Measurements from ENCODE around the gene PRPF4.

DNA sequence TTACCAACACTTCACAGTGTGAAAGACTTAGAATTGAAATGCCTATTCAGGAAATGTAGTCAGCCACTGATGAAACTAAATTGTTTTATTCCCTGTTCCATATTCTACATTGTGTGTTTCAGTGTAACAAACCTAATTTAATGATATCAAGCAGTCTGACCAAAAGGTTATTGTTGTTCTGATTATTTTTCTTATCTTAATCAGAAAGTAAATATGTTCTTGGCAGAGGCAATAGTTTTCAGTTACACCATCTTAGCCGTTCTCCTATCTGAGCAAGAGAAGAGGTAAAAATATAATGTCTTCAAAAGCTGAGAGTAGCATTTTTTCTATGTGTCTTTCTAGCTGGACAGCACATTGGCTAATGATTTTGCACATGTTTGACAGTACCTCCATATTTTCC is 17.2 kb upstream of the PRPF4 start:
- TF ChIP-seq, protein P1, sequence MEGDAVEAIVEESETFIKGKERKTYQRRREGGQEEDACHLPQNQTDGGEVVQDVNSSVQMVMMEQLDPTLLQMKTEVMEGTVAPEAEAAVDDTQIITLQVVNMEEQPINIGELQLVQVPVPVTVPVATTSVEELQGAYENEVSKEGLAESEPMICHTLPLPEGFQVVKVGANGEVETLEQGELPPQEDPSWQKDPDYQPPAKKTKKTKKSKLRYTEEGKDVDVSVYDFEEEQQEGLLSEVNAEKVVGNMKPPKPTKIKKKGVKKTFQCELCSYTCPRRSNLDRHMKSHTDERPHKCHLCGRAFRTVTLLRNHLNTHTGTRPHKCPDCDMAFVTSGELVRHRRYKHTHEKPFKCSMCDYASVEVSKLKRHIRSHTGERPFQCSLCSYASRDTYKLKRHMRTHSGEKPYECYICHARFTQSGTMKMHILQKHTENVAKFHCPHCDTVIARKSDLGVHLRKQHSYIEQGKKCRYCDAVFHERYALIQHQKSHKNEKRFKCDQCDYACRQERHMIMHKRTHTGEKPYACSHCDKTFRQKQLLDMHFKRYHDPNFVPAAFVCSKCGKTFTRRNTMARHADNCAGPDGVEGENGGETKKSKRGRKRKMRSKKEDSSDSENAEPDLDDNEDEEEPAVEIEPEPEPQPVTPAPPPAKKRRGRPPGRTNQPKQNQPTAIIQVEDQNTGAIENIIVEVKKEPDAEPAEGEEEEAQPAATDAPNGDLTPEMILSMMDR (conservative IDR thresholded peaks at IDR 0.05; ENCODE audit: low read length), result no peak
- no peak for TF ChIP-seq EZH2phosphoT487 (IDR thresholded peaks at IDR 0.05; ENCODE audit: borderline replicate concordance, low read depth, low read length)

All from OCI-LY7 (cell line).